A549 treated with Mapracorat at 1 μM for 4 hours (cell line): ENCODE measurements around the gene DDX24. TPM values are rescaled to one million over a fixed set of nuclear protein-coding genes. Genes with fewer than 3 reads are reported as not detected.

ENCODE experiments used
- total RNA-seq: library from RNA; stranded (reverse); fragments of 200-300 nt; extraction: Qiagen RNA extraction; gene quantifications from 5 replicates; pipeline ENCODE4 v1.2.3, GENCODE V29; 2022

Gene DDX24, protein sequence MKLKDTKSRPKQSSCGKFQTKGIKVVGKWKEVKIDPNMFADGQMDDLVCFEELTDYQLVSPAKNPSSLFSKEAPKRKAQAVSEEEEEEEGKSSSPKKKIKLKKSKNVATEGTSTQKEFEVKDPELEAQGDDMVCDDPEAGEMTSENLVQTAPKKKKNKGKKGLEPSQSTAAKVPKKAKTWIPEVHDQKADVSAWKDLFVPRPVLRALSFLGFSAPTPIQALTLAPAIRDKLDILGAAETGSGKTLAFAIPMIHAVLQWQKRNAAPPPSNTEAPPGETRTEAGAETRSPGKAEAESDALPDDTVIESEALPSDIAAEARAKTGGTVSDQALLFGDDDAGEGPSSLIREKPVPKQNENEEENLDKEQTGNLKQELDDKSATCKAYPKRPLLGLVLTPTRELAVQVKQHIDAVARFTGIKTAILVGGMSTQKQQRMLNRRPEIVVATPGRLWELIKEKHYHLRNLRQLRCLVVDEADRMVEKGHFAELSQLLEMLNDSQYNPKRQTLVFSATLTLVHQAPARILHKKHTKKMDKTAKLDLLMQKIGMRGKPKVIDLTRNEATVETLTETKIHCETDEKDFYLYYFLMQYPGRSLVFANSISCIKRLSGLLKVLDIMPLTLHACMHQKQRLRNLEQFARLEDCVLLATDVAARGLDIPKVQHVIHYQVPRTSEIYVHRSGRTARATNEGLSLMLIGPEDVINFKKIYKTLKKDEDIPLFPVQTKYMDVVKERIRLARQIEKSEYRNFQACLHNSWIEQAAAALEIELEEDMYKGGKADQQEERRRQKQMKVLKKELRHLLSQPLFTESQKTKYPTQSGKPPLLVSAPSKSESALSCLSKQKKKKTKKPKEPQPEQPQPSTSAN
- total RNA-seq, result 176 to 188 TPM (median 182 TPM) in 5 replicates

DNA sequence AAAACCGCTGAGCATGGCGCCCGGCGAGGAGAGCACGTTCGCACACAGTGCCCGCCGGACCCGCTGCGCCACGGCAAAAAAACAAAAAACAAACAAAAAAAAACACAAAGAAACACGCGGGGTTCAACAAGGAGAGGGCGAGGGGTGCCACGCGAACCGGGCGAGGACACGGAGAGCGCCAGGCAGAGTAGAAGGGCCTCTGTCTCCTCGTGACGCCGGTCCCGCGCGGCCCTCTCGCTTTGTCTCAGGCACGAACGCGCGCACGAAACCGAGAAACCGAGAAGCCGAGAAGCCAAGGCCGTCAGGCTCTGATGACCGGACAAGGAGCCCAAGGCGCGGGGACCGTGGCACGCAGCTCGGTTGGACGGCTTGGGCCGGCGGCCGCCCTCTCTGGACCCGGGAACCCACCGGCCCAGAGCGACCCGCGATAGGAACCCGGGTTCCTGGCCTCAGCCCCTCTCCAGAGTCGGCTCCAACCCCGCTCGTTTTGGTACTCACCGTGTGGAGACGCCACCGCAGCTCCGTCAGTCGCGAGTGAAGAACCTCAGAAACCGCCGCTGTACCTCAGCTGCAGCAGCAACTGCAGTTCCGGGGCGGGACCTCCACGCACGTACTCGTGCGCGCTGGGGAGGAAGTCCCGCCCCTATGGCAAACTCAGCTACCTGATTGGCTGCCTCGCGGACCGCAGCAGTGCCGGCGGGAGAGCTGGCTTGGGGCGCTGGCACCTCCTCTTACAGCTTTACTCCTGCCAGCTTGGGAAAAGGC lies at the start of gene DDX24, which contains the start of gene IFI27L1:
DDX24 (minus strand) TSS at position 582 of the 765 bp plus-strand sequence. CDS start 1,460 bp downstream, outside the sequence.
IFI27L1 (plus strand) TSS at position 690 of the 765 bp plus-strand sequence. CDS start 15,628 bp downstream, outside the sequence.

GRCh38 chr14:94129111-94129757 lies 48.2 kb upstream of the DDX24 start, which contains the start of gene IFI27L2:
Gene IFI27L2, minus strand, starts transcription at chr14:94129604. Its CDS starts 40 bp downstream, at chr14:94129564.

GRCh38 chr14:94110552-94111181 lies 29.7 kb upstream of the DDX24 start, which contains the start of gene IFI27:
Gene IFI27, plus strand, starts transcription at chr14:94110736.

GRCh38 chr14:94026173-94026888 lies 54.7 kb downstream of the DDX24 start, which contains the start of gene OTUB2:
Gene OTUB2, plus strand, starts transcription at chr14:94026340. Its CDS starts 198 bp downstream, at chr14:94026538.

Other genes with a start within 250 kb of the DDX24 start
- gene FAM181A, start 153.9 kb downstream of the DDX24 start, total RNA-seq, result not detected in 5 replicates
- gene ASB2, start 104.6 kb downstream of the DDX24 start, total RNA-seq, result 0.67 to 1.4 TPM (median 0.80 TPM) in 5 replicates
- gene CCDC197, start 83.9 kb downstream of the DDX24 start, total RNA-seq, result not detected in 5 replicates
- 2.5 to 3.6 TPM (median 3.0 TPM) in 5 replicates for gene OTUB2, start 54.9 kb downstream of the DDX24 start, total RNA-seq
- 19.1 to 22.6 TPM (median 20.0 TPM) in 5 replicates for gene IFI27L1, start 108 bp upstream of the DDX24 start, total RNA-seq
- 0.49 to 1.5 TPM (median 1.2 TPM) in 5 replicates for gene IFI27, start 29.5 kb upstream of the DDX24 start, total RNA-seq
- gene IFI27L2, start 48.4 kb upstream of the DDX24 start, total RNA-seq, result 53.0 to 60.8 TPM (median 60.8 TPM) in 5 replicates
- gene PPP4R4, start 93.1 kb upstream of the DDX24 start, total RNA-seq, result 0.21 to 0.60 TPM (median 0.42 TPM) in 5 replicates
- gene SERPINA10, start 212.1 kb upstream of the DDX24 start, total RNA-seq, result not detected in 5 replicates
- 0.81 to 1.6 TPM (median 0.88 TPM) in 5 replicates for gene SERPINA6, start 242.1 kb upstream of the DDX24 start, total RNA-seq